Measurements from ENCODE around the gene CARS1. TPM values are rescaled to one million over a fixed set of nuclear protein-coding genes. Genes with fewer than 3 reads are reported as not detected.

CARS1 gene
- total and polyA plus RNA-seq, 10 of the 15 experiments (the other 5 are each of a cell fraction or from before 2014, with no cell fraction given) = 7.8 to 60.6 (median 45.7) TPM

DNA sequence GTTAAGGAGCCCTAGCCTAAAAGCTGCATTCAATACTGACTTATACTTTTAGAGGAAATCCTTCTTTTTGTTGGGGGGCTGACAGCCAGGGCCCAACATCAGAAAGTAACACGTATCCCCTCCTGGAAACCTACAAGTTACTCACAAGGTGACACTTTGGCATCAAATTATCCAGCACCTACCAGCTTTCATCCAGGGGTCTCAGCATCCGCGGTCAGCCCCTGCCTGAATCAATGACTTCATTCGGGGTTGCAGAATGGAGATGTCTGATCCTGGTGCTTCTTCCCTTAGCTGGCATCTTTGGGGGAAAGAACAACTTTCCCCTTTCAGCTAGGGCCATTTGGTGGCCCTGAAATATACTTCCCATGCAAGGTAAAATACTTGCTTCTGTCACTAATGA, 59.8 kb downstream of the CARS1 start (continued):
- TF ChIP-seq, protein P1, sequence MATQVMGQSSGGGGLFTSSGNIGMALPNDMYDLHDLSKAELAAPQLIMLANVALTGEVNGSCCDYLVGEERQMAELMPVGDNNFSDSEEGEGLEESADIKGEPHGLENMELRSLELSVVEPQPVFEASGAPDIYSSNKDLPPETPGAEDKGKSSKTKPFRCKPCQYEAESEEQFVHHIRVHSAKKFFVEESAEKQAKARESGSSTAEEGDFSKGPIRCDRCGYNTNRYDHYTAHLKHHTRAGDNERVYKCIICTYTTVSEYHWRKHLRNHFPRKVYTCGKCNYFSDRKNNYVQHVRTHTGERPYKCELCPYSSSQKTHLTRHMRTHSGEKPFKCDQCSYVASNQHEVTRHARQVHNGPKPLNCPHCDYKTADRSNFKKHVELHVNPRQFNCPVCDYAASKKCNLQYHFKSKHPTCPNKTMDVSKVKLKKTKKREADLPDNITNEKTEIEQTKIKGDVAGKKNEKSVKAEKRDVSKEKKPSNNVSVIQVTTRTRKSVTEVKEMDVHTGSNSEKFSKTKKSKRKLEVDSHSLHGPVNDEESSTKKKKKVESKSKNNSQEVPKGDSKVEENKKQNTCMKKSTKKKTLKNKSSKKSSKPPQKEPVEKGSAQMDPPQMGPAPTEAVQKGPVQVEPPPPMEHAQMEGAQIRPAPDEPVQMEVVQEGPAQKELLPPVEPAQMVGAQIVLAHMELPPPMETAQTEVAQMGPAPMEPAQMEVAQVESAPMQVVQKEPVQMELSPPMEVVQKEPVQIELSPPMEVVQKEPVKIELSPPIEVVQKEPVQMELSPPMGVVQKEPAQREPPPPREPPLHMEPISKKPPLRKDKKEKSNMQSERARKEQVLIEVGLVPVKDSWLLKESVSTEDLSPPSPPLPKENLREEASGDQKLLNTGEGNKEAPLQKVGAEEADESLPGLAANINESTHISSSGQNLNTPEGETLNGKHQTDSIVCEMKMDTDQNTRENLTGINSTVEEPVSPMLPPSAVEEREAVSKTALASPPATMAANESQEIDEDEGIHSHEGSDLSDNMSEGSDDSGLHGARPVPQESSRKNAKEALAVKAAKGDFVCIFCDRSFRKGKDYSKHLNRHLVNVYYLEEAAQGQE (IDR thresholded peaks at IDR 0.05; ENCODE audit: low read depth, low read length) = no peak
- TF ChIP-seq ATF7 (IDR thresholded peaks at IDR 0.05; ENCODE audit: low read depth) = no peak
- TF ChIP-seq MEF2B (IDR thresholded peaks at IDR 0.05; ENCODE audit: partially characterized antibody, poor library complexity, severe bottlenecking) = no peak
- no peak for TF ChIP-seq ZNF622 (IDR thresholded peaks at IDR 0.05)

DNA sequence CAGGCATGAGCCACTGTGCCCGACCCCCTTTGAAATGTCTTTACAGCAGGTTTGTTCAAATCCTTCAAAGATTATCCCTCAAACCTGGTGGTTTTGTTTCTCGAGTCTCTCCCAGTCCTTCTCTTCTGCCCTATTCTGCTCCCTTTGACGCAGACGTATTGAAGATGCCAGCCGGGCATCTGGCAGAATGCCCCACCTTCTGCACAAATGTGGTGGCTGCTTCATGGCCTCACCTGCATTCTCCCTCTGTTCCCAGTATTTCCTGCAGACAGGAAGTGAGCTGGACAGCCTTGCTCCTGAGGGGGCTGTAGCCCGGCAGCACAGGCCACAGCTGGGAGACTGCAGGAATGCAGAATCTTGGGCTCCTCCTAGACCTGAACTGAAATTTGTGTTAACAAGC, 60.2 kb downstream of the CARS1 start:
- intact Hi-C loops (cut with micrococcal nuclease; ENCODE audit: unreplicated experiment) = no loop called here

More for the DNA sequence above, 60.2 kb downstream of the CARS1 start:
- Histone ChIP-seq H3K9me3 (replicated peaks; ENCODE audit: control insufficient read depth, insufficient read depth, low read length) (no peaks in the 10 kb centered on the region), H2AFZ (ENCODE audit: control insufficient read depth, low read depth, low read length) (no peak overlapping the region), H3K27me3 (replicated peaks in 1 of 2; ENCODE audit: control insufficient read depth in 2 of 2, insufficient read depth in 2 of 2, low read length in 1 of 2) (no peaks in the 10 kb centered on the region), H3K4me1 (ENCODE audit: control insufficient read depth, insufficient read depth, low read length) (no peaks in the 10 kb centered on the region), H3K4me2 (ENCODE audit: control insufficient read depth, insufficient read depth) (no peak overlapping the region), H3K27ac (ENCODE audit: control insufficient read depth, insufficient read depth) (no peak overlapping the region), H3K36me3 (ENCODE audit: control insufficient read depth in 2 of 2, insufficient read depth in 2 of 2, low read length in 1 of 2) (peaks cover 2 to 7% of the 10 kb centered on the region in 2 experiments; a peak in 3 of 4 replicates), H4K20me1 (ENCODE audit: control insufficient read depth, insufficient read depth) (no peaks in the 10 kb centered on the region), H3K4me3 (no peak overlapping the region), H3K9ac (ENCODE audit: control insufficient read depth, insufficient read depth, low read length) (no peak overlapping the region), H3K79me2 (ENCODE audit: control insufficient read depth, insufficient read depth, low read length) (peaks cover 2% of the 10 kb centered on the region; the same call in 1 of the 2 replicates)
- ATAC-seq (no peak), FAIRE-seq (no peak), DNase-seq (ENCODE audit: low read depth, low spot score) (no peak)
- no TSS peak for BruUV-seq (replicated peaks)
- TF ChIP-seq, protein P2, sequence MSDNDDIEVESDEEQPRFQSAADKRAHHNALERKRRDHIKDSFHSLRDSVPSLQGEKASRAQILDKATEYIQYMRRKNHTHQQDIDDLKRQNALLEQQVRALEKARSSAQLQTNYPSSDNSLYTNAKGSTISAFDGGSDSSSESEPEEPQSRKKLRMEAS (IDR thresholded peaks at IDR 0.05; ENCODE audit: low read depth, low read length) = no peak
- TF ChIP-seq MEF2A (IDR thresholded peaks at IDR 0.05; ENCODE audit: insufficient read depth, low read depth, low read length) = no peak
- TF ChIP-seq ETV6 (conservative IDR thresholded peaks at IDR 0.05 in 1 of 2, IDR thresholded peaks at IDR 0.05 in 1 of 2; ENCODE audit: borderline replicate concordance in 1 of 2, low read depth in 1 of 2) = no peak
- no peak for TF ChIP-seq MYB (IDR thresholded peaks at IDR 0.05; ENCODE audit: borderline replicate concordance, low read depth, low read length)
- TF ChIP-seq SREBF1 (IDR thresholded peaks at IDR 0.05; ENCODE audit: low read length) = no peak
- TF ChIP-seq RCOR1 (conservative IDR thresholded peaks at IDR 0.05; ENCODE audit: low read depth, low read length) = no peak
- no peak for TF ChIP-seq CHD4 (IDR thresholded peaks at IDR 0.05)
- WGBS (ENCODE audit: insufficient coverage, insufficient replicate concordance, low lambda C conversion rate, missing lambda C conversion rate) = 90% methylated on average over 6 of the region's 6 CpGs
- RAD21 ChIA-PET (ENCODE audit: unreplicated experiment) = interaction anchor here (1.3 kb wide), 1 partner anchor 94 kb away, joined by 4 read pairs; no protein-coding TSS in a partner anchor
- SMC1A ChIA-PET (ENCODE audit: uncharacterized antibody, unreplicated experiment) = no interaction called here
- CTCF ChIA-PET = interaction anchor here (0.8 to 0.9 kb wide), 2 partner anchors 17 to 94 kb away, joined by 3 to 4 read pairs; no protein-coding TSS in a partner anchor
- POLR2A ChIA-PET = no interaction called here
- in situ Hi-C loops (cut with MboI) = no loop called here

All from GM12878 (cell line).